Stimulated activated CD4-positive, alpha-beta T cell treated with anti-CD3 and anti-CD28 coated beads, Interleukin-1b, Interleukin-23, amount 100 ng/mL, for 24 hours (primary cell): Measurements from ENCODE around the gene TOR1A.

Source experiments
- DNase-seq, 4 experiments: peaks; one replicate each; pipeline ENCODE4 v3.0.0-alpha.2; 2020; ENCODE audit warnings: low read depth in 4 of 4, low spot score in 1 of 4

The TOR1A gene

GRCh38 chr9:129852579-129852978 lies 28.6 kb upstream of the TOR1A start:
- DNase-seq = no peak

DNA sequence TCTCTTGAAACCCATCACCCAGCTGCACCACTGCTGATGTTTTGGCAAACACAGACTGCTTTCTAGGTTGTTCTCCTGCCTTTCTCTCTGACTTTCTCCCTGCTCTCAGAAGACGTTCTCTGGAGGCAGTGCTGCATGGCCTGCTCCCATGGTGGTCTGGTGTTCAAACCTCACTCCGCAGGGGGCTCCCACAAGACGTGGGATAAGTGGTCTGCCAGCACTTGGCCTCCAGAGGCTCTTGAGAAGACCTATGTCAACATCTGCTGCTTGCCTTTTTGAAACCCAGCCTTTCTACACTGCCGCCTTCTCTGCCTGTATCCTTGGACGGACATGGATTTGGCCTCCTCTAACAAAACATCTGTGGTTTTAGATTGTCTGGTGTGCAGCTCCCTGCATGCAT lies 27.9 kb upstream of the TOR1A start:
- DNase-seq = no peak

DNA sequence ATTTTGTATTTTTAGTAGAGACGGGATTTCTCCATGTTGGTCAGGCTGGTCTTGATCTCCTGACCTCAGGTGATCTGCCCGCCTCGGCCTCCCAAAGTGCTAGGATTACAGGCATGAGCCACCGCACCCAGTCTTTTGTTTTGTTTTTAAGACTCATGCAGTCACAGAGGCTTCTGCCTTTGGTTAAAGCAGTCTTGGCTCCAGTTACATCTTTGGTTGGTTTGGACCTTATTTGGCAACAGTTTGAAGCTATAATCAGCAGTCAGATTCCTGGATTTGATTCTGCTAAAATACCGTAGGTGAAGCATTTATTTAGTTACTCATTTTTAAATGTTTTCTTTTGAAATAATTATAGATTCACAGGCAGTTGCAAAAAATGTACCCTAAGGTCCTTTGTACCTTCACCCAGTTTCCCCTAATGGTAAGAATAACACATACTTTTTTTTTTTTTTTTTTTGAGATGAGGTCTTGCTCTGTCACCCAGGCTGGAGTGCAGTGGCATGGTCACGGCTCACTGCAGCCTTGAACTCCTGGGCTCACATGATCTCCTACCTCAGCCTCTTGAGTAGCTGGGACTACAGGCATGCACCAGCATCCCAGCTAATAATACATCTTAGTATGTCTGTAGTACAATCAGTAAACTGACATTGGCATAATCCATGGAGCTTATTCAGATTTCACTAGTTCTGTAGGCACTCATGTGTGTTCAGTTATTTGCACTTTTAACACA lies 27.1 kb upstream of the TOR1A start:
- DNase-seq = no peak

DNA sequence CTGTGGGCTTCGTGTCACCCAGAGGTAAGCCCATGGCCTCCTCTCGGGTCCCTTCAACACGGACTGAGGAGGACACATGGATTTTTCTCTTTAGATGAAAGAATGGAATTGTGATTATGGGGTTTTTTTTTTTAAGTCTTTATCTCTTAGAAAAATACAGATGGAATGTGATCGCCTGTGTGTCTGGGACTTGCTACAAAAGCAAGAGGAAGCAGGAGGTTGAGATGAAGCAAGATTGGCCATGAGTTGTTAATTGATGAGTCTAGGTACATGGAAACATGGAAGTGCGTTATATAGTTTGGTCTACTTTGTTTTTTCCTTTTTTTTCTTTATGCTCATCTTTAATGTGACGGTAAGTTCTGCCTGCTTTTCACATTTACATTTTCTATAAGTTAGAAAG lies 26.0 kb upstream of the TOR1A start:
- no peak for DNase-seq

DNA sequence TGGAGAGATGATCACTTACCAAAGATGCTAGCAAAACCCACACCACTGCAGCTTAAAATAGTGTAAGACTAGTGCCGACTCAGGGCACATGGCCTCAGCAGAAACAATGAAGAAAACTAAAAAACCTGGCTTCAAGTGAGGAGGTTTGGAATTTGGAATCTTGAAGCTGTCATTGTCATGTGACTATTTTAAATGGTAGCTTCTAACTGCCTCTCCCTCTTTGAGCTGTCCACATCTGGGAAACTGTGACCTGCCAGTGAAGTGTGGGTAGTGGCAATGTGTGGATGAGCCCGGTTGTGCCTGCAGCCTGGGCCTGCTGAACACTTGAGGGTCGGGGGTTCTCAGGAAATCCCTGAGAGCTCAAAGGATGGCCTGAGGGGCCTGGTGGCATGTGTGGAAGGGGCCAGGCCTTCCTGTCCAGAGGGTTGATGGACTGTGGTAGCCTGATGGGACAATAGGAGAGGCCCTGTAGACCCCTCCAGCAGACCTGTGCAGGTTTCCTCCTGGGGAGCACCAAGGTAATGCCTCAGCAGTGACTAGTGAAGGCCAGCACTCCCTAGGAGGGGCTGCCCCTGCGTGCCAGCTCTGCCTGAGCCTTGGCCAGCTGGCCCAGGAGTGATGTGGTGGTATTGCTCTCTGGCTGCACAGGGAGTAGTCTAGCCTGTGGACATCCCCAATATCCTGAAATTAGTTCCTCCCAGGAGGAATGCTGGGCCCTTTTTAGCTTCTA lies 24.9 kb upstream of the TOR1A start:
- DNase-seq = no peak

GRCh38 chr9:129845373-129845772 lies 21.4 kb upstream of the TOR1A start:
- DNase-seq = no peak

DNA sequence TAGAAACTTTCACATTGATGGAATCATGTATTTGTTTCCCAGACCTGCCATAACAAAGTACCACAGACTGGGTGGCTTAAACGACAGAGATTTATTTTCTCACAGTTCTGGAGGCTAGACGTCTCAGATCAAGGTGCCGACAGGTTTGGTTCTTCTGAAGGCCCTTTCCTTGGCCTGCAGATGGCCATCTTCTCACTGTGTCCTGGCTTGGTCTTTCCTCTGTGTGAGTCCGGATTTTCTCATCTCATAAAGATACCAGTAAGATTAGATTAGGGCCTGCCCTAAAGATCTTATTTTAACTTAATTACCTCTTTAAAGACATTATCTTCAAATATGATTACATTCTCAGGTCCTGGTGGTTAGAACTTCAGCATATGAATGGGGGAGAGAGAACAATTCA lies 17.1 kb upstream of the TOR1A start:
- DNase-seq = no peak

DNA sequence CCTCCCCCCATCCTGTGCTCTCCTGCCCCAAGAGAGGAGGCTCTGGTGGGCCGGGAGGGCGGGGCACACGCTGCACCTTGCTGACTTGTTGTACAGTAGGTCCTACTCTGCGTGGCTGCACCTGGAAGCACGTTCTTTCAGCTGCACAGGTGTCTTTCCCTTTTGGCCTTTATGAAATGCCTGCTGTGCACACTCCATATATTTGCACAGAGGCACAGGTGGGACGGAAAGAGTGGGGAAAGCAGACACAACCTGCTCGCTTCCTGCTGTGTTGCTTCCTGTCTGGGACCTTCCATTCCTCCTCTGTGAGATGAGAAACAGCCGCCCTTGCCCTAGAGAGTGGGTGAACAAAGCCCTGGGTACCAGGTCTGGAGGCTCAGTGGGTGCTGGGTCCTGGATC lies 16.1 kb upstream of the TOR1A start:
- no peak for DNase-seq

GRCh38 chr9:129839324-129840023 lies 15.5 kb upstream of the TOR1A start:
- DNase-seq = no peak

DNA sequence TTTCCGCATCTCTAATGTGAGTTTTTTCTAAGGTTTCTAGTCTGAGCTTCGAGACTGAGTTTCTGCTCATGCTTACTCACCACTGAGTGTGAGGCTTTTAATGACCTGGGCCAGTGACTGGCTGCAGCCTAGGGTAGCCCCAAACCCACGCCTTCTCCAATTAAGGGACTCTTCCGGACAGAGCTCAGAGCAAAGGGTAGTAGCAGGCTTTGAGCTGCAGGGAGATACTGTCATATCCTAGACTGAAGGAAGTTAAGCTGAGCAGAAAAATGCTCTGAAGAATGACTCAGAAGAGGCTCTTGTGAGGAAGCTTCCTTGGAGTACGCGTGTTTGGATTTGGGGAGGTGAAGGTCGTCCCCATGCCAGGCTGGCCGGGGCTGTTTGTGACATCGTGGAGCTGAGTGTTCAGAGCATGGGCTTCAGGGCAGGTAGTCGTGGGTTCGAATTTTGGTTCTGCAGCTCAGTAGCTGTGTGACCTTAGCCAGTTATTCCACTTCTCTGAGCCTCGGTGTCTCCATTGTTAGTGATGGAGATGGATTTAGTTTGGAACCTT lies 14.8 kb upstream of the TOR1A start:
- no peak for DNase-seq

- DNase-seq = no peak
These were observed 12.5 kb upstream of the TOR1A start for GRCh38 chr9:129836311-129837007.

DNA sequence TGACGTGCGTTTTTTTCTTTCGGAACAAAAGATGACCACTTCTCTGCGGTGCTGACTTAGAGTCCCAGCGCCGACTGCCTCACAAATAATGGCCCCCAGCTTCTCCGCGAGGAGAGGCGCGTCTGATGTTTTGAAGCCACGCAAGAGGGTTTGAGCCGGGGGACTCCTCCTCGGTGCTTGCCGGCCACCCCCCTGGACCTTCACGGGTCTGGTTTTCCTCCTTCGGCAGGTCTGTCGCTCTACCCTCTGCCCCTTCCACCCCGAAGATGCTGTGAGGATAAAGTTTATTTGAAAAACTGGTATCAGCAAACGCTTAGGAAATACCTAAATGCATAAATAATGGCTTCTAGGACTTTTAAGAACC lies 11.9 kb upstream of the TOR1A start:
- DNase-seq = no peak

- peak; percentile 92 to 98 (median 94) for DNase-seq
These were observed 11.4 kb upstream of the TOR1A start, which contains the start of the genes C9orf78 and USP20 for GRCh38 chr9:129835128-129835859. Gene C9orf78, minus strand, starts transcription at chr9:129835275. Its CDS starts 54 bp downstream, at chr9:129835221. Gene USP20, plus strand, starts transcription at chr9:129835458. Its CDS starts 17,098 bp downstream, at chr9:129852556.

- no peak for DNase-seq
These were observed 10.7 kb upstream of the TOR1A start for GRCh38 chr9:129834489-129835127.

- DNase-seq = no peak
These were observed 9.0 kb upstream of the TOR1A start for GRCh38 chr9:129832982-129833381.

DNA sequence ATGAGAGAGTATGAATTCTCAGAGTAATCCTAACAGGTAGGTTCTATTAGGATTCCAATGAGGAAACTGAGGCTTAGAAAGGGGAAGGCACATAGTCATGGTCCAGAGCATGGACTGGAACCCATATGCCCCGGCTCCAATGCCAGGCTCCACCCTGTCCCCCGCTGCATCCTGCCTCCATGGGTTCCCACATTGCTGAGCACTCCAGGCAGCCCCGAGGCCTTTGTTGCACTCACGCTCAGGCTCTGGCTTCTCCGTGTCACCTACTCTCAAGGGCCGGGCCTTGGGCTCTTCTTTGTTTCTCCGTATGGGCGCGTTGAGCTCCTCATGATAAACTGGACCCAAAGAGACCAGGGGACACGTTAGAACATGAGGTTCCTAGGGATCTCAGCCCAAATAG lies 5.0 kb upstream of the TOR1A start:
- no peak for DNase-seq

DNA sequence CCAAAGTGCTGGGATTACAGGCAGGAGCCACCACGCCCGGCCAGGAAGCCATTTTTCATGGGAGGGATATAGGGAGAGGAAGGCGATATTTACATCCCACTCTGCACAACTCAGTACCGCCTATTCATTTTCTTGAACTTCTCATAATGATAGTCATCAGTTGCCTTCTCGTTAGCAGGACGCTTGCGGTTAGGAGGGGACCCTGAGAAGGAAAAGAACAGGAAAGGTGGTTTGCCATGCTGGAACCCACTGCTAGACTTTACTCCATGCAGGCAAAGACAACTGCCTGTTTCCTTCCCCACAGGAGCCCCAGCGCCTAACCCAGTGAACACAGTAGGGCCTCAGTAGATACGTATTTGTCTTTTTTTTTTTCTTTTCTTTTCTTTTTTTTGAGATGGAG lies 4.1 kb upstream of the TOR1A start:
- no peak for DNase-seq

DNA sequence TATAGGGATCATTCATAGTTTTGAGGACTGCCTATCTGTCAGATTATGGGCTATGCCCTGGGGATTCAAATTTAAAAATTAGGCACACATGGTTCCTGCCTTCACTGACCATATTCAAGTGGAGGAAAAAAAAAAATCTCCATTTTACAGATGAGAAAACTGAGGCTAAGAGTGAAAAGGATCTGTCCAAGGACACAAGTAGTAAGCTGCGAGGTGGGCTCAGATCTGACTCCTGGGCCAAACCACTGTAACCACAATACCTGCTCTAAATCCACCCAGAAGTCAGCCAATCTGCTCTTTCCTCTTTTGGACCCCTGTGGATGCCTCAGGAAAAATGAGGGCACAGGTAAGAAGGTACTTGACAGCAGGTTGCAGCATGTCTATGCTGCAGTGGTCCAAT lies 2.8 kb upstream of the TOR1A start:
- no peak for DNase-seq

DNA sequence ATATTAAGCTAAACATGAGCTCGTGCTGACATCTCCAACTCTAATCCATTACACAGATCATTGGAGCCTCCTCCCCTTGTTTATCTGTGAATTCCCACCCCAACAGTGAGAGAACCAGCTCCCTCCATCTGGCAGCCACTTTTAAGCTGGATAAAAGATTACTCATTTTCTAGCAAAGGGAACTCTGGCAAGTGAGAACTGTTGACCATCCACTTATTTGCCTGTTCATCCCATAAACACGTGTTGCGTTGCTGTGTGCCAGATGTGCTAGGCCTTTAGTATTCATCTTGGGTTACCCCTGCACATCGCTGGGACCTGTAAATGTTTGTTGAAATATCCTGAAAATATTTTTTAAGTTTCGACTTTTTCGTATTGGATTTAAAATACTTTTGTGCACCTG lies 2.4 kb upstream of the TOR1A start:
- no peak for DNase-seq

GRCh38 chr9:129823542-129823934 lies 398 bp downstream of the TOR1A start:
- DNase-seq = no peak
